Liver (tissue), 3 donors: ENCODE results near the gene TP53I13.

Experiments used
- GABPA ChIP-seq, 2 donors: IDR thresholded peaks in 1 of 2; conservative IDR thresholded peaks in 1 of 2; 2 replicates each; pipeline ENCODE4 v1.6.1; 2016; ENCODE audit warnings: antibody characterized with exemption in 2 of 2, mild to moderate bottlenecking in 1 of 2, moderate library complexity in 1 of 2
- JUND ChIP-seq, 2 donors: IDR thresholded peaks; 2 replicates each; pipeline ENCODE4 v1.6.1; 2016; ENCODE audit warnings: antibody characterized with exemption in 2 of 2
- TF ChIP-seq, protein P1 (sequence below): fragments of 150-350 bp; IDR thresholded peaks from 2 replicates; pipeline ENCODE4 v1.5.1; 2017; ENCODE audit warnings: improper control_type of control experiment, low read depth, low read length; ENCODE audit not compliant: missing input control
- TF ChIP-seq, protein P2 (sequence below): IDR thresholded peaks from 2 replicates; pipeline ENCODE4 v1.6.1; 2016; ENCODE audit warnings: antibody characterized with exemption
- TF ChIP-seq, protein P3 (sequence below): IDR thresholded peaks from 2 replicates; pipeline ENCODE4 v1.6.1; 2016; ENCODE audit warnings: antibody characterized with exemption
- TF ChIP-seq, protein P4 (sequence below): IDR thresholded peaks from 2 replicates; pipeline ENCODE4 v1.6.1; 2016; ENCODE audit warnings: antibody characterized with exemption, mild to moderate bottlenecking
- donor health status: healthy.
- donor health status: healthy.

DNA sequence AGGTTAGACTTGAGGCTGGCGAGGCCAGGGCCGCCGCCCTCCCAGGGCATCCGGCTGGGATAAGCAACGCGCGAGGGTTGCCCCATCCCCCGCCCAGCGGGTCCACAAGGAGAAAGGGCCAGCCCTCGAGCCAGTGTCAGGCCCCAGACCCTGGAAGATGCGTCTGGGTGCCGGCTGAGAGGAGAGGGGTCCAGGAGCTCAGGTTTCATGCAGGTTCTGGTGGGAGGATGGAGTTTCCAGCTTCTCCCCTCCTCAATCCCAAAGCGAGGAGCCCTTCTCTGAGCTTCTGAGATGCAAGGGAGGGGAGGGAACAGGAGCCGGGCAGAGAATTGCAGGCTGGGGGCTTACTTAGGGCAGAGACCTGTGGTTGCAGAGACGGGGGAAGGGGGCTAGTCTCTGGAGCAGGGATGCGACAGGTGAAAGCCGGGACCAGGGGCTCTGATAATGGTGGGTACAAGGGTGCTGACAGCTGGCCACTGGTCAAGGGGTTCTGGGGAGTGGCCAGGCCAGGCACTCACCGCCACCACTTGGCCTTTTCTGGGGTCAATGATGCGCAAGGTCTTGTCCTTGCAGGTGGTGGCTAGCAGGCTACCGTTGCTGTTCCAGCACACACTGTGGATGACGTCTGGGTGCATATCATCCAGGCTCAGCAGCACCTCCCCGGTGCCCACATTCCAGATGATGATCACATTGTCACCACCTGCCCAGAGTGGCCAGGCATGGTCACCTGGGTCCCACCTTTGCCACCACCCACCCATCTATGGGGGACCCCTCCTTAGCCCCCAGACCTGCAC is 50.0 kb downstream of the TP53I13 start:
- TF ChIP-seq, protein P1, sequence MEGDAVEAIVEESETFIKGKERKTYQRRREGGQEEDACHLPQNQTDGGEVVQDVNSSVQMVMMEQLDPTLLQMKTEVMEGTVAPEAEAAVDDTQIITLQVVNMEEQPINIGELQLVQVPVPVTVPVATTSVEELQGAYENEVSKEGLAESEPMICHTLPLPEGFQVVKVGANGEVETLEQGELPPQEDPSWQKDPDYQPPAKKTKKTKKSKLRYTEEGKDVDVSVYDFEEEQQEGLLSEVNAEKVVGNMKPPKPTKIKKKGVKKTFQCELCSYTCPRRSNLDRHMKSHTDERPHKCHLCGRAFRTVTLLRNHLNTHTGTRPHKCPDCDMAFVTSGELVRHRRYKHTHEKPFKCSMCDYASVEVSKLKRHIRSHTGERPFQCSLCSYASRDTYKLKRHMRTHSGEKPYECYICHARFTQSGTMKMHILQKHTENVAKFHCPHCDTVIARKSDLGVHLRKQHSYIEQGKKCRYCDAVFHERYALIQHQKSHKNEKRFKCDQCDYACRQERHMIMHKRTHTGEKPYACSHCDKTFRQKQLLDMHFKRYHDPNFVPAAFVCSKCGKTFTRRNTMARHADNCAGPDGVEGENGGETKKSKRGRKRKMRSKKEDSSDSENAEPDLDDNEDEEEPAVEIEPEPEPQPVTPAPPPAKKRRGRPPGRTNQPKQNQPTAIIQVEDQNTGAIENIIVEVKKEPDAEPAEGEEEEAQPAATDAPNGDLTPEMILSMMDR, result no peak
- TF ChIP-seq JUND (IDR thresholded peaks at IDR 0.05), result no peak
- TF ChIP-seq, protein P2, sequence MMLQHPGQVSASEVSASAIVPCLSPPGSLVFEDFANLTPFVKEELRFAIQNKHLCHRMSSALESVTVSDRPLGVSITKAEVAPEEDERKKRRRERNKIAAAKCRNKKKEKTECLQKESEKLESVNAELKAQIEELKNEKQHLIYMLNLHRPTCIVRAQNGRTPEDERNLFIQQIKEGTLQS, result no peak
- TF ChIP-seq, protein P3, sequence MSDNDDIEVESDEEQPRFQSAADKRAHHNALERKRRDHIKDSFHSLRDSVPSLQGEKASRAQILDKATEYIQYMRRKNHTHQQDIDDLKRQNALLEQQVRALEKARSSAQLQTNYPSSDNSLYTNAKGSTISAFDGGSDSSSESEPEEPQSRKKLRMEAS, result no peak
- TF ChIP-seq, protein P4, sequence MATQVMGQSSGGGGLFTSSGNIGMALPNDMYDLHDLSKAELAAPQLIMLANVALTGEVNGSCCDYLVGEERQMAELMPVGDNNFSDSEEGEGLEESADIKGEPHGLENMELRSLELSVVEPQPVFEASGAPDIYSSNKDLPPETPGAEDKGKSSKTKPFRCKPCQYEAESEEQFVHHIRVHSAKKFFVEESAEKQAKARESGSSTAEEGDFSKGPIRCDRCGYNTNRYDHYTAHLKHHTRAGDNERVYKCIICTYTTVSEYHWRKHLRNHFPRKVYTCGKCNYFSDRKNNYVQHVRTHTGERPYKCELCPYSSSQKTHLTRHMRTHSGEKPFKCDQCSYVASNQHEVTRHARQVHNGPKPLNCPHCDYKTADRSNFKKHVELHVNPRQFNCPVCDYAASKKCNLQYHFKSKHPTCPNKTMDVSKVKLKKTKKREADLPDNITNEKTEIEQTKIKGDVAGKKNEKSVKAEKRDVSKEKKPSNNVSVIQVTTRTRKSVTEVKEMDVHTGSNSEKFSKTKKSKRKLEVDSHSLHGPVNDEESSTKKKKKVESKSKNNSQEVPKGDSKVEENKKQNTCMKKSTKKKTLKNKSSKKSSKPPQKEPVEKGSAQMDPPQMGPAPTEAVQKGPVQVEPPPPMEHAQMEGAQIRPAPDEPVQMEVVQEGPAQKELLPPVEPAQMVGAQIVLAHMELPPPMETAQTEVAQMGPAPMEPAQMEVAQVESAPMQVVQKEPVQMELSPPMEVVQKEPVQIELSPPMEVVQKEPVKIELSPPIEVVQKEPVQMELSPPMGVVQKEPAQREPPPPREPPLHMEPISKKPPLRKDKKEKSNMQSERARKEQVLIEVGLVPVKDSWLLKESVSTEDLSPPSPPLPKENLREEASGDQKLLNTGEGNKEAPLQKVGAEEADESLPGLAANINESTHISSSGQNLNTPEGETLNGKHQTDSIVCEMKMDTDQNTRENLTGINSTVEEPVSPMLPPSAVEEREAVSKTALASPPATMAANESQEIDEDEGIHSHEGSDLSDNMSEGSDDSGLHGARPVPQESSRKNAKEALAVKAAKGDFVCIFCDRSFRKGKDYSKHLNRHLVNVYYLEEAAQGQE, result no peak
- TF ChIP-seq GABPA (IDR thresholded peaks at IDR 0.05 in 1 of 2, conservative IDR thresholded peaks at IDR 0.05 in 1 of 2), result no peak
